NCI-H1092 treated with DMSO at 0.1 percent for 48 hours (cell line): ENCODE results near the gene ATG5.

Experiments used
- DNase-seq: peaks from one replicate; lab custom pipeline; 2025; lab: John Stamatoyannopoulos, UW

The ATG5 gene

GRCh38 chr6:106216527-106216926, 109.0 kb downstream of the ATG5 start:
- DNase-seq: no peak

GRCh38 chr6:106215608-106216007, 110.0 kb downstream of the ATG5 start:
- no peak for DNase-seq

- DNase-seq: no peak
Measured at GRCh38 chr6:106214531-106214930, 111.0 kb downstream of the ATG5 start.

GRCh38 chr6:106213660-106214289, 111.8 kb downstream of the ATG5 start:
- DNase-seq: no peak

GRCh38 chr6:106212576-106212975, 113.0 kb downstream of the ATG5 start:
- DNase-seq: no peak

- no peak for DNase-seq
Measured at GRCh38 chr6:106206905-106207304, 118.7 kb downstream of the ATG5 start.

GRCh38 chr6:106204961-106205360, 120.6 kb downstream of the ATG5 start:
- no peak for DNase-seq

GRCh38 chr6:106199998-106200397, 125.6 kb downstream of the ATG5 start:
- DNase-seq: no peak

- no peak for DNase-seq
Measured at GRCh38 chr6:106199331-106199730, 126.2 kb downstream of the ATG5 start.

- DNase-seq: no peak
Measured at GRCh38 chr6:106197441-106197840, 128.1 kb downstream of the ATG5 start.

GRCh38 chr6:106194949-106195921, 130.3 kb downstream of the ATG5 start:
- no peak for DNase-seq

GRCh38 chr6:106192824-106193223, 132.7 kb downstream of the ATG5 start:
- DNase-seq: no peak

- DNase-seq: no peak
Measured at GRCh38 chr6:106188104-106188794, 137.3 kb downstream of the ATG5 start.

GRCh38 chr6:106187424-106187982, 138.1 kb downstream of the ATG5 start:
- DNase-seq: no peak

- DNase-seq: no peak
Measured at GRCh38 chr6:106186714-106187113, 138.8 kb downstream of the ATG5 start.

GRCh38 chr6:106186172-106186571, 139.4 kb downstream of the ATG5 start:
- no peak for DNase-seq

GRCh38 chr6:106185615-106186014, 139.9 kb downstream of the ATG5 start:
- DNase-seq: no peak

- DNase-seq: no peak
Measured at GRCh38 chr6:106184629-106185028, 140.9 kb downstream of the ATG5 start.

GRCh38 chr6:106183430-106183829, 142.1 kb downstream of the ATG5 start:
- DNase-seq: no peak

- DNase-seq: no peak
Measured at GRCh38 chr6:106182455-106182854, 143.1 kb downstream of the ATG5 start.

GRCh38 chr6:106181664-106182418, 143.7 kb downstream of the ATG5 start:
- no peak for DNase-seq

- no peak for DNase-seq
Measured at GRCh38 chr6:106180208-106180607, 145.4 kb downstream of the ATG5 start.
